IPS-11a (cell line): Measurements from ENCODE around the gene LRRC63.
"Not testable (repeated sequence)": the region's sequence is repeated elsewhere in the genome, so short reads cannot be mapped to it uniquely, and the experiment has no call there.

Experiments
- H3K4me3 ChIP-seq: one replicate; pipeline ENCODE4 v1.5.1; 2013; ENCODE audit warnings: low read depth, low read length, control low read depth

The LRRC63 gene

DNA sequence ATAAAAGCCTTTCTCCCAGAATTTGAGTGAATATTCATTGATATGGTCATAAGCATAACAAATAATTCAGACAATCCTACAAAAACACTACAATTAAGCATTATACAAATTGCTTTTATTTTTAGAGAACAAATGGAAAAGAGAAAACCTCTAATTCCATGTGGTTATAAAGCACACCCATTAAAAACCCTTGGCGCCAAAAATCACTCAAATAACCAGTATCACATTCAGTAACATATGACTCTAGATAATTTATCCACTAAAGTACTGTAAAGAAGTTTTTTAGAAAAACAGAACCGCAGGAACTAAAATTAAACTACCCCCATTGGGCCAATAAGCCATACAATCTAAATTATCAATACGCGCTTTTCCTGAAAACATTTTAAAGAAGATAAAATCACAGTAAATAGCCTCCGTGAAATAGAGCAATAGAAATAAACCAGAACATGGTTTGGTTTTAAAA lies 30.3 kb upstream of the LRRC63 start:
- peak overlapping the region; percentile 25 for H3K4me3 ChIP-seq

DNA sequence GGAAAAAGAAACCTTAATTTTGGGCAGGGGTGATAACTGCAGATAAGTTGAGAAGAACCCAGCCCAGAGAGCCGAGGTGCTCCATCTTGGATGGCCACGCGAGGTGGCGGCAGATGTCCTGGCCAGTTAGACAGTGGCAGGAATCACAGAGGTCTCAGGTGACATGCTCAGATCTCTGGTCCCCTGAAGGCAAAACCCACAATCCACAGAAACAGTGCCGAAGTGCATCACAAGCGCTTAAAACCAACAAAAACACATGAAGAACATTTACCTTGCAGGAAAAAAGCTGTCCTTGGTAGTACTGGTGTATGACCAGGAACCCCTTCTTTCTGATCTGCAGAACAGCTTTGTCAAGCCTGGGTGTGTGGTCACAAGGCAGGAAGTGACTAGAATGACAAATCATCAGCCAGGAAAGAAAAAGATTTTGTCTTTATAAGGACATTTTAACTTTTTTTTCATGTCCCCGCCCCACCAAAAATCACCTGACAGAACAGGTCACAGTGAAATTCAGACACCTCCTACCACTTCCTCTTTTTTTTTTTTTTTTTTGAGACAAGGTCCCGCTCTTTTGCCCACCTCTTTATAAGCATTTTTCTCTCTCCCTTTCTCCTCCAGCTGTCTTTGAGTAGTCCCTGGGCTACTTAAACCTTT lies 29.8 kb upstream of the LRRC63 start, which contains the start of gene LCP1:
TSS of gene LCP1 (minus strand) at position 338 of the 651 bp plus-strand sequence. CDS start 22,515 bp downstream, outside the sequence.
- H3K4me3 ChIP-seq, result peak within 1 kb of the TSS; percentile 25

DNA sequence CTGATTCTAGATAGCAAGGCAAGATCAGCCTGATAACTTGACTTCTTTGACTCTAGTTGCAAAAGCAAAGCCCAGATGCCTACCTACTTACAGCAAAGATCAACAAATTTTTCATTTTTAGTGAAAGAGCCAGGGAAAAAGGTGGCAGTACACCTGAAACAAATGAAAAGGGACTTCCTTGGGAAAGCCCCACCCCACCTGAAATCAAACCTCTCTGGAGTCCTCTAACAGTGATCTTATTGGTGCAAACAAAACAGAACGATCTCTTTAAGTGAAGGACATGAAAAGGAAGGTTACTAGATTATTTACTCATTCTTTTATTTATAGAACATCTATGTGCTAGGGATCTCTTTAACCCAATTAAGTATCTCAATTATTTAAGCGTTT lies 29.2 kb upstream of the LRRC63 start:
- H3K4me3 ChIP-seq, result peak overlapping the region; percentile 25

- H3K4me3 ChIP-seq, result no peak overlapping the region
Observed at GRCh38 chr13:46183018-46183946, 28.4 kb upstream of the LRRC63 start.

GRCh38 chr13:46184277-46184699 lies 27.4 kb upstream of the LRRC63 start:
- H3K4me3 ChIP-seq, result no peak overlapping the region

- no peak overlapping the region for H3K4me3 ChIP-seq
Observed at GRCh38 chr13:46185634-46186033, 26.1 kb upstream of the LRRC63 start.

DNA sequence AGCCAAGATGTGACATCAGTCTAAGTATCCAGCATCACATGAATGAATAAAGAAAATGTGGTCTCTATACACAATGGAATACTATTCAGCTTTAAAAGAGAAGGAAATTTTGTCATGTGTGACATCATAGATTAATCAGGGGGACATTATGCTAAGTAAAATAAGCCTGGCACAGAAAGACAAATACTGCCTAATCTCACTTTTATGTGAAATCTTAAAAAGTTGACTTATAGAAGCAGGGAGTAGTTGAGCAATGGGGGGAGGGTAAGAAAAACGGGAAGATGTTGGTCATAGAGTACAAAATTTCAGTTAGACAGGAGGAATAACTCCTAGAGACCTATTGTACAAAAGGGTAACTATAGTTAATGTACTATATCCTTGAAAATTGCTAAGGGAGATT lies 19.3 kb upstream of the LRRC63 start:
- H3K4me3 ChIP-seq, result no peak overlapping the region

GRCh38 chr13:46195016-46195415 lies 16.7 kb upstream of the LRRC63 start:
- no peak overlapping the region for H3K4me3 ChIP-seq

GRCh38 chr13:46197299-46198048 lies 14.3 kb upstream of the LRRC63 start:
- no peak overlapping the region for H3K4me3 ChIP-seq

DNA sequence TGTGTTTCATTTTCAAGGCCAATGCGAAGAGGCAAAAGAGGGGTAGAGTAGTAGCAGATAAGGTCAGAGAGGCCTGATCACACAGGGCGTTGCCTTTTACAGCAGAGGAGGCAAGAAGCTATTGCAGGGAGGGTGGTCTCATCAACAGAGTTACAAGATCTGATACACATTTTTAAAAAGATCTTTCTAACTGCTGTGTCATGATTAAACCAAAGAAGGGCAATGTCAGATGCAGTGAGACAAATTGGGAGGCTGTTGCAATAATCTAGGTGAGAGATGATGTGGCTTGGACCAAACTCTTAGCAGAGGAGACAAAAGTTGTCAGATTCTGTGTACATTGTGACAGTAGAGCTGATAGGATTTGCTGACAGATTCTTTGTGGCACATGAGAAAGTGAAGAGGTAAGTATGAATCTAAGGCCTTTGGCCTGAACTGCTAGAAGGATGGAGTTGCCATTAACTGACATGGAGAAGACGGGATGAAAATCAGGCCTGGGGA lies 13.0 kb upstream of the LRRC63 start:
- H3K4me3 ChIP-seq, result no peak overlapping the region

DNA sequence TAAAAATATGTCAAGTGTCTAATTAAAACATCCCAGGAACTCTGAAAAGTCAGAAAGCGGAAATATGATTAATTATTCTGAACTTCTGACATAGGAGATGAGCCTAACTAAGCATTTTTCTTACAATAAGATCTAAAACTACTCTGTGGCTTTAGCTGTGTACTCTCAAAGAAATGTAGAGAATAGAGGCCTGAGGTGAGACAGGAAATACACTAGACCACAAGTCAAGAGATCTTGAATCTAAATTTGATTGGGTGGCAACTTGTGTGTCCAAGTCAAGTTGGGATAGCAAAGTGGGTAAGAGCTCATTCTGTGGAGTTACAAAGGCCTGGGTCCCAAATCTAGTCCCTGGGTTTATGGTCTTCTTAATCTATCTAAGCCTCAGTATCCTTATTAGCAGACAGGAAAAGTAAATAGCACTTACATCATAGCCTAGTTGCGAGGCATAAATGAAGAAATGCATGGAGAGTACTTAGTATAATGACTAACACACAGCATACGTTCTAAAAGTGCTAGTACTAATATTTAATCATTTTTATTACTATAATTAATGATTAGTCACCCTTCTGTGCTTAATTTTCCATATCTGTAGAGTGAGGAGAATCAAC lies 9.4 kb upstream of the LRRC63 start:
- H3K4me3 ChIP-seq, result no peak overlapping the region

DNA sequence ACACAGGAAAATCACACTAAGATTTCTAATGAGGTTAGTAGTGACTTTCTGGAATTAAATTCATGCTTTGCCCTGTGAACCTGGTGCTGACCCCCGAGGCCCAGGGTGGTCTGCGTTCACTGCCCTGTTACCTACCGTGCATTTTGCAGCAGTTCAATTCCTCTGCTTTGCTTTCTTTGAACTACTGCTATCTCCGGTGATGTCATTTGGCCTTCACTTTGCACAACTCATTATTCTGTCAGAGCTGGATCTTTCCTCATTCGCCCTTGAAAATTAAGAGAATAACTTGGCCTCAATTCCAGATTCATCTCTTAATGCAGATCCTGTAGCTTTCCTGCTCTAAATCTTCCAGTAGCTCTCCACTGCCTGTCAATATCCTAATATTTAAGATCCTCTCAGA lies 8.8 kb upstream of the LRRC63 start:
- no peak overlapping the region for H3K4me3 ChIP-seq

DNA sequence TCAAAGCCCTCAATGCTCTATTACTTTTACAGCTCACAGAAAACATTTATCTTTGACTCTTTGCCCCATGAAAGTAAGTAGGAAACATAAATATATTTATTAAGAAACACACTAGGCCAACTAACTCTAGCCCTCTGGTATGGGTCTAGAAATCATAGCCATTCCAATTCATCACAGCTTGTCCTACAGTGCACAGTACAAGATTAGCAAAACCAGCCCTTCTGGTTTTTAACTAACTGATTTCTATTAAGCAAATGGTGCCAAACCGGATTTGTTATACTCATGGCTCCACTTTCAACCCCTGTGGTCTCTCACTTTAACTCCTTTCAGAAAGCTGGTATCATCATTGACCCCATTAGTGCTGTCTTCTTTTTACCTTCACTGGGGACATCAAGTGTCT lies 5.6 kb upstream of the LRRC63 start:
- H3K4me3 ChIP-seq, result no peak overlapping the region

DNA sequence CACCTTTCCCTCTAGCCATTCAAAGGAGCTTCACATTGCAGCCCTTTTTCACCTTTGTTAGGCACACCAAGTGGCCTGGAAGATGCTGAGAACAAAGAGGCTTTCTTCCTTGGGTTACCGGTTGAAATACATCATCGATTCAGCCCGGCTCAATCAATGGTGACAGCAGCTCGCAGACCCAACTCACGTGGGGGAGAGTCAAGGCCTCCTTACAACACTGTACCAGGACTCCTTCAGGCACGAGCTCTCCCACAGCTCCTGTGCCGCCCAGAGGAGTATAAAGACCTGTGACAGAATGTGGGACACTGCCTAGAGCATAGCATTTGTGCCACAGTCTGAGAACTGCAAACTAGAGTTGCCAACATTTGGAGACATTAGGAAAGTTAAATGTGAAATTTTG lies 3.9 kb upstream of the LRRC63 start:
- no peak overlapping the region for H3K4me3 ChIP-seq

- H3K4me3 ChIP-seq, result no peak overlapping the region
Observed at GRCh38 chr13:46210362-46211083, 1.2 kb upstream of the LRRC63 start.

- H3K4me3 ChIP-seq, result peak overlapping the region; percentile 52
Observed at GRCh38 chr13:46211116-46211482, 629 bp upstream of the LRRC63 start.

DNA sequence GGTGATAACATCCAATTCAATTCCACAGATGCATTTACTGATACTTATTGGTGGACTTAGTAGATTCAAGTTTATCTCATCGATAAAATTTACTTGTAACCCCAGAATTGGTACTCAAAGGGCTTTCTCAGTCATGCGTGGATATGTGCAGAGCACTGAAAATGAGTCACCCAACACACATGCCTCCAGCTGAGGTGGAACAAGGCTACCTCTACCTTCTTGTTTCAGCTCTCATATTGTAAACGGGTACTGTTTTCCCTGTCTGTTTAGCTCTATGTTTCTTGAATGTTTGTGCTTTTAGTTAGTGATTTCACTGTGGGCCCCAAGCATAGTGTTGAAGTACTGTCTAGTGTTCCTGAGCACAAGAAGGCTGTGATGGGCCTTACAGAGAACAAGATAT lies 1.5 kb downstream of the LRRC63 start:
- H3K4me3 ChIP-seq, result no peak overlapping the region

- not testable (repeated sequence) for H3K4me3 ChIP-seq
Observed at GRCh38 chr13:46214741-46215140, 3.0 kb downstream of the LRRC63 start.

GRCh38 chr13:46220234-46220633 lies 8.5 kb downstream of the LRRC63 start:
- not testable (repeated sequence) for H3K4me3 ChIP-seq

- H3K4me3 ChIP-seq, result no peak overlapping the region
Observed at GRCh38 chr13:46229251-46229650, 17.5 kb downstream of the LRRC63 start.
